Stimulated activated CD8-positive, alpha-beta memory T cell treated with anti-CD3 and anti-CD28 coated beads, Interleukin-7, amount 100 ng/mL, for 1 hour (primary cell): ENCODE results near the gene GP1BB.

Source experiments
- DNase-seq, 2 donors: peaks; one replicate each; pipeline ENCODE4 v3.0.0-alpha.2; 2020; ENCODE audit warnings: low read depth in 2 of 2

Gene GP1BB

GRCh38 chr22:19727310-19728150 lies 4.2 kb downstream of the GP1BB start:
- no peak for DNase-seq

DNA sequence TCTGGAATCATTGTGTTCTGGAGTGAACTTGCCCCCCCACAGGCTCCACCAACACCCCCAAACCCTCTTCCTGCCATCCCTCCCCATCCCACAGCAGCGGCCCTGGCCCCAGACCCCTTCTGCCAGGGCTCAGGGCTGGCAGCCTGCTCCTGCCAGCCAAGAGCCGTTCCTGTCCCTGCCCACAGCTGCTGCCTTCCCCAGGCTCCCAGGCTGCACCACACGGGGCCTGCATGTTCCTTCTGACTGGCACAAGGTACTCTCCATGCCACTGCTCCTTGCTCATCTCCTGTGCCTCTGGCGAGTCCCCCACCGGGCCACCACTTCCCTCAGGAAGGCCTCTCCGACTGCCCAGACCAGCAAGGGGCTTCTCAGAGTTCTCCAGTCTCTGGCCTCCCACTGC lies 4.9 kb downstream of the GP1BB start:
- no peak for DNase-seq

DNA sequence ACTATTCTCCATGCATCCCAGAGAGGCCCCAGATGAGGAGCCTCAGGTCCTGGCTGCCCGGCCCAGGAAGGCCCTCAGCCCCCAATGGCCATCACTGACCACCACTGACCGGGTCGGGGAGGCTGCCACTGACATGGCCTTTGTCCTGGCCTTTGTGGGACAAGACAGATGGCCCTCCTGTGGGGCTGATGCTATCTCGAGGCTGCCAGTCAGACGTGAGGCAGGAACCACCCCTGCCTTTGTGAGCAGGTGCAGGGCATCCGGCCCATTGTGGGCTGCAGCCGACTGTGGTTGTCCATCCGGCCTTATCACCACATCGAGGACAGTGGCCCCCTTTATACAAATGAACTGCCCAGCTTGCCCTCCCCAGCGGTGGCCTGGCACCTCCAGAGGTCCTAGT lies 5.5 kb downstream of the GP1BB start:
- no peak for DNase-seq

GRCh38 chr22:19729507-19729906 lies 6.2 kb downstream of the GP1BB start:
- no peak for DNase-seq

- DNase-seq: no peak
These were observed 6.9 kb downstream of the GP1BB start for GRCh38 chr22:19730198-19730597.

DNA sequence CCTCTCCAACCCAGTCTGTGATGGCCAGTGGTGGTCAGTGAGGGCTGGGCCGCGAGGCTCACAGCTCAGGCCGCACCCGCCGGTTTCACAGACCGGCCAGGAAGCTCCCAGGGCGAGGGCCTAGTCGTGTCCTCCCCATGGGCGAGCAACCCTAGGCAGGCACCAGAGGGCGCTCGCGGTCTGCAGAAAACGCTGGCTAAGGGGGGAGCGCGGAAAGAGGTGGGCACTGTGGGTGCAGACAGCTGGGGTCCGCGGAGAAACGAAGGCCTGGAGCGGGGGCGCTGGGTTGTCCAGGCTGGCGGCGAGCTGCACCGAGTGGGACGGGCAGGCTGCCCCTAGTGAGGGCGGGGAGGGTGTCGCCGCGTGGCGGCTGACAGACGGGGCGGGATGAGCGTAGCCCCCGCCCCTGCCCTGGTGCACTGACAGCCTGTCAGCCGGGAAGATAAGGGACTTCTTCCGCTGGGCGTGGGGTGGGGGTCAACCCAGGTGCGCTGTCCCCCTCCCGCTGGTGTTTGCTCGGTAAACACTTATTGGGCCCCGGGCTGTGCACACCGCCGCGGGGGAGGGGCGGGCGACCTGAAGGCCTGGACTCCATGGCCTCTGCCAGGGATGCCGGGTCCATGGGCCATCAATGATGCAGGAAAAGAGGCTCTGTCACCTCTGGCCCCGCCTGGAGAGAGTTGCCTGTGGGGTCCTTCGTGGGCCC lies 7.5 kb downstream of the GP1BB start:
- peak; percentile 73 to 87 for DNase-seq

- no peak for DNase-seq
These were observed 8.2 kb downstream of the GP1BB start for GRCh38 chr22:19731361-19732135.

GRCh38 chr22:19732403-19733113 lies 9.2 kb downstream of the GP1BB start:
- no peak for DNase-seq

DNA sequence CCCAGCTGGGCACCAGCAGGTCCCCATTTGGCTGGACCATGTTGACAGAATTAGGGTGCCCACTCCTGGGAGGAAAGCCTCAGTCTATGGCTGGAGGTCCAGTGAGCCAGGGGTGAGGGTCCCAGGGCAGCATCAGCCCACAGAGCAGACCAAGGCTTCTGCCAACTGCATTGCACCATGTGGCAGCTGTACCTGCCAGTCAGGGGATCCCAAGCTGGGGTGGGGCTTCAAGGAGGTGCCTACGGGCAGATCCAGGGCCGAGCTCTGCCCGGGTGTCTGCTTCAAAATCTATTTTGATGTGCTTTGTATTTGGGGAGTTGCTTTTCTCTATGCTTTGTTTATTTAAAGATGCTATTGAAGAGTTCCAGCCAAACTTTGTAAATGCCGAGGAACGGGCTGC lies 10.4 kb downstream of the GP1BB start:
- no peak for DNase-seq

DNA sequence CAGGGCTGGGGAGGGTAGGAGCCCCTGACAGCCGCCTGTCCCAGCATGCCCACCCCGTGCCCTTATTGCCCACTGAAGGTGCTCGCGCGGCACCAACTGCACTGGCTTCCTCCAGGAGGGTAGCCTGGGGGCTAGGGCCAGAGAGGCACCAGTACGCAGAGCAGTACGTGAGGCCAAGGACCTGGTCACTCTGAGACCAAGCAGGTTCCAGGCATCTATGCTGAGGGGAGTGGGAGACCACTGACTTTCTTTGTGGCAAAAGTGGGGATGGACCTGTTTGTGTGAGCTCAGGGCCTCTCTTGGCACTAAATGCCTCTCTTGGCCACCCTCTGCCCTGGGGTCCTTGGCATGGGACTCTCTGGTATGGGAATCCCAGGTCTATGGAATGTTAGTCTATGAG lies 10.8 kb downstream of the GP1BB start:
- no peak for DNase-seq

DNA sequence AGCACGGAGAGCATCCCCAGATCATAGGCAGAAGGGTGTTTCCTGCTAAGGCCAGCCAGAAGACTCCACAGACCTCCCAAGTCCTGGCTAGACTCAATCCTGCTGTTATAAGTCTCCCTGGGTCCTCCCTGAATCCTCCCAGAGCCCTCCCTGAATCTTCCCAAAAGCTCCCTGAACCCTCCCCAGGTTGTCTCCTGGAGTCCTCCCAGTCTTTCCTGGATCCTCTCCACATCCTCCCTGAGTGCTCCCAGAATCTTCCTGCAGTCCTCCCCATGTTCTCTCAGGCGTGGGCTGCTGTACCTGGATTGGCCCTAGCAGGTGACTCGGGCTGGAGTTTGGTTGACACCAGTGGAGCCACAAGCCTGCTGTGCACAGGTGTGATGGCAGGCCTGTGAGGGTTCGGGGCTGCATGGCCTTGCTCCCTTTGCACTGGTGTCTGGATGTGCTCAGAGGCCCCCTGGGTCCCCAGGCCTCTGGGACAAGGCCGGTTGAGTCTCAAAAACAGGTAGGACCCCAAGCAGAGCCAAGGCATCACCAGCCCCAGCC lies 11.6 kb downstream of the GP1BB start:
- DNase-seq: no peak

DNA sequence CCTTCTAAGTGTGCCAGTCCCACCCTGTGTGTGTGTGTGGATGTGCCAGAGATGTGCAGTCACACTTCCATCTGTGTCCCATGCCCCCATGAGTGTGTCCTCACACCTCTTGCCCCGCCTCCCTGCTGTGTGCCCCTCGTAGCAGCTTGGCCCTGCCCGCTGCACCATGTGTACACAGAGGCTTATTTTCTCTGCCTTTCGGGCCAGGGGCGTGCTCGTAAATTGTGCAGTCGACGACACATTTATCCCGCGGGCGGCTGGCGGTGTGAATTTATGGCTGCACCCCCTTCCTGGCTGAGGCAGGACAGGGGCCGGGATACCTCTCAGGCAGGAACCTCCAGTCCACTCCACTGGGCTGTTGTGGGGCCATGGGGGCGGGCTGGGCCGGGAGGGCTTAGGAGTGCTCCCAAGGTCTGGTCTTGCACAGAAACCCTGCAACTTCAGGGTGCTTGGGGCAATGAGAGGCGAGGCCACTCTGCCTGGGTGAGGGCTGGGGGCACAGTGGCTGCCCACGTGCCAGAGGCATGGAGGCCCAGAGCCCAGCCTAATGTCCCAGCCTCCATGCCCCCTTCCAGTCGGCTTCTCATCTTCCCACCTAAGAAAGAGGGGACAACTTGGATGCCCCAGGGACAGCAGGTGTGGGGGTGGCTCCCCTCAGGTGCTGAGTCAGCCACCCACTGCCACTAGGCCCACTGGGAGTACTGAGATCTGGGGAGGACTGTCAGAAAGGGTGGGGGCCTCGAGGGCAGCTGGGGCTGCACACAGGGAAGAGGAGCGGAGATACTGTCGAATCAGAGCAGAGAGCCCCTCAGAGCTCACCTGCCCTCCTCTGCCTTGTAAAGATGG lies 12.5 kb downstream of the GP1BB start:
- DNase-seq: no peak

- DNase-seq: no peak
These were observed 14.7 kb downstream of the GP1BB start for GRCh38 chr22:19737846-19738663.

- no peak for DNase-seq
These were observed 15.5 kb downstream of the GP1BB start for GRCh38 chr22:19738664-19739447.

- no peak for DNase-seq
These were observed 16.1 kb downstream of the GP1BB start for GRCh38 chr22:19739448-19739895.

DNA sequence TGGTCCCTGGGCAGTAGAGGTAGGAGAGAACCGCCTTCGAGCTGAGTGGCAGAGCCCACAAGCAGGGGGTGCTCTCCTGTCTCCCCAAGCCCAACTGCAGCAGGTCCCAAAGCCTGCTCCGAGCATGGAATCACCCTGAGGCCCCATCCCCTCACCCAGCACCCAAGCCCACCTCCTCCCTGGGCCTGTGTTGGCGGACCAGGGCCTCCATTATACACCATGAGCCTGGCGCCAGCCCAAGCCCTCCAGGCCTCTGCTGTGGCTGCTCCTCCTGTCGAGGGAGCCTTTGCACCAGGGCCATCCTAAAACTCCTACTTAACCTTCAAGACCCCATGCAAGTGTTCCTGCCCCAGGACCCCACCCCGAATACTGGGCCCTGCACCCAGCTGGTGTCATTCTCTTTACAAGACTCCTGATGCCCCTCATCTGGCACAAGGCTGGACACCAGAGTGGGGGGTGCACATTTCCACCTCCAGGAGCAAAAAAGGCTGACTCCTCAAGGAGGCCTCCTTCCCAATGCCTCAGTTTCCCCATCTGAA lies 16.6 kb downstream of the GP1BB start:
- no peak for DNase-seq

DNA sequence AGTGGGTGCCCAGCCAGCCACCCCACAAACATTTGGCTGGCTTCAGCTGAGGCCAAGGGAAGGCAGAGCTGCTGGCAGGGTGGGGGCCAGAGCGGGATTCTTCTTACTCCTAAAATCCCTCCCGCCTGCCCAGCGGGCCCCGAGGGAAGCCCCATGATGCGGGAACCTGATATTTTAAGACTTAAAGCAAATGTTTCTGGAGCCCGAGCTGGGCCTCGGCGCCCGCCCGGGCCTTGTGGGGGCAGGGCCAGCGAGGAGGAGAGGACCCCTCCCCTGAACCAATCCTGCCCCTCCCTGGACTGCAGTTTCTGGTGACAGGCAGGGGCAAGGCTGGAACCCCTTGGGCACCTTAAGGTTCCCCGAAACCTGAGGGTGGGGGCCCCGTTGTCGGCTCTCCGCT lies 17.2 kb downstream of the GP1BB start:
- DNase-seq: no peak

- no peak for DNase-seq
These were observed 17.7 kb downstream of the GP1BB start for GRCh38 chr22:19741053-19741452.
